Panc1 (cell line): ENCODE measurements around the gene SIL1. TPM values are rescaled to one million over a fixed set of nuclear protein-coding genes. Genes with fewer than 3 reads are reported as not detected.

ENCODE experiments used
- ATAC-seq: fragments of 200-7000 bp; cut with Tn5 transposase; 2 replicates; pipeline ENCODE4 v1.9.1; 2020; ENCODE audit warnings: mild to moderate bottlenecking, moderate library complexity
- BruUV-seq: library from RNA; stranded (reverse); fragments of 400-500 nt; replicated peaks from 2 replicates; lab custom pipeline; 2021; lab: Mats Ljungman, UMichigan
- CTCF ChIA-PET: fragments of 300-600 bp; sonication (Branson Sonifier 250); formaldehyde crosslinking; loops from one replicate; lab custom pipeline; 2022; ENCODE audit warnings: antibody characterized with exemption; lab: Charles Lee
- POLR2A ChIA-PET: fragments of 300-600 bp; sonication (Branson Sonifier 250); formaldehyde crosslinking; loops from one replicate; lab custom pipeline; 2022; ENCODE audit warnings: antibody characterized with exemption; lab: Charles Lee
- DNase-seq: peaks from one replicate; pipeline ENCODE4 v3.0.0-alpha.2; 2010; ENCODE audit warnings: low read depth, low spot score
- H3K27ac ChIP-seq: 2 replicates; pipeline ENCODE4 v1.5.1; 2011; ENCODE audit warnings: mild to moderate bottlenecking, low read length, inconsistent platforms
- H3K27me3 ChIP-seq: fragments of 200-500 bp; sonication (Bioruptor generic); 2 replicates; pipeline ENCODE4 v1.6.0; 2014; ENCODE audit warnings: low read length, inconsistent platforms; ENCODE audit not compliant: control insufficient read depth, insufficient read depth
- H3K36me3 ChIP-seq: fragments of 200-500 bp; sonication (Bioruptor generic); 2 replicates; pipeline ENCODE4 v1.5.1; 2014; ENCODE audit warnings: inconsistent platforms, mild to moderate bottlenecking, low read length, moderate library complexity; ENCODE audit not compliant: control insufficient read depth, insufficient read depth
- H3K4me1 ChIP-seq: 2 replicates; pipeline ENCODE4 v1.5.1; 2011; ENCODE audit warnings: inconsistent platforms, mild to moderate bottlenecking, low read length, moderate library complexity; ENCODE audit not compliant: control insufficient read depth, insufficient read depth
- H3K4me3 ChIP-seq, 2 experiments: 2 replicates each; pipeline ENCODE4 v1.5.1; 2011 to 2012; ENCODE audit warnings: low read depth in 2 of 2, low read length in 2 of 2, mild to moderate bottlenecking in 2 of 2, inconsistent platforms in 1 of 2, moderate library complexity in 1 of 2
- H3K9me3 ChIP-seq: fragments of 200-500 bp; sonication (Bioruptor generic); 2 replicates; pipeline ENCODE4 v1.5.1; 2014; ENCODE audit warnings: low read depth, mild to moderate bottlenecking, inconsistent platforms, low read length, moderate library complexity; ENCODE audit not compliant: control insufficient read depth, insufficient read depth
- POLR2AphosphoS5 ChIP-seq: IDR thresholded peaks from 2 replicates; pipeline ENCODE4 v1.6.1; 2012; ENCODE audit warnings: mild to moderate bottlenecking, low read depth, low read length, moderate library complexity
- REST ChIP-seq, 2 experiments: IDR thresholded peaks; 2 replicates each; pipeline ENCODE4 v1.6.1; 2011 to 2012; ENCODE audit warnings: low read depth in 2 of 2, control low read depth in 1 of 2, low read length in 1 of 2, mild to moderate bottlenecking in 1 of 2, moderate library complexity in 1 of 2; ENCODE audit not compliant: insufficient read depth in 1 of 2
- SIN3A ChIP-seq: IDR thresholded peaks from 2 replicates; pipeline ENCODE4 v1.6.1; 2012; ENCODE audit warnings: low read depth, mild to moderate bottlenecking, low read length, moderate library complexity, borderline replicate concordance; ENCODE audit not compliant: insufficient read depth
- TCF7L2 ChIP-seq: IDR thresholded peaks from 2 replicates; pipeline ENCODE4 v1.6.1; 2011; ENCODE audit warnings: mild to moderate bottlenecking, low read depth, low read length, inconsistent platforms
- in situ Hi-C: cut with HindIII; loops from 2 replicates; pipeline ENCODE4 v1.10.0; 2016; ENCODE audit warnings: low sequenced_read_pairs, low pct_unique_long_range_greater_than_20kb
- intact Hi-C: fragments of 100-400 bp; cut with micrococcal nuclease; formaldehyde crosslinking; loops from one replicate; pipeline ENCODE4 v1.10.0; 2022; ENCODE audit not compliant: unreplicated experiment
- total RNA-seq: library from RNA; stranded (reverse); gene quantifications from one replicate; pipeline ENCODE4 v1.2.1, GENCODE V29; 2021; ENCODE audit not compliant: unreplicated experiment
- TF ChIP-seq, protein P1 (sequence below): fragments of 450-650 bp; IDR thresholded peaks from 2 replicates; pipeline ENCODE4 v1.5.1; 2017; ENCODE audit warnings: mild to moderate bottlenecking

SIL1 gene
- total RNA-seq, 1 experiment from 2014 or later, result 35.4 TPM

DNA sequence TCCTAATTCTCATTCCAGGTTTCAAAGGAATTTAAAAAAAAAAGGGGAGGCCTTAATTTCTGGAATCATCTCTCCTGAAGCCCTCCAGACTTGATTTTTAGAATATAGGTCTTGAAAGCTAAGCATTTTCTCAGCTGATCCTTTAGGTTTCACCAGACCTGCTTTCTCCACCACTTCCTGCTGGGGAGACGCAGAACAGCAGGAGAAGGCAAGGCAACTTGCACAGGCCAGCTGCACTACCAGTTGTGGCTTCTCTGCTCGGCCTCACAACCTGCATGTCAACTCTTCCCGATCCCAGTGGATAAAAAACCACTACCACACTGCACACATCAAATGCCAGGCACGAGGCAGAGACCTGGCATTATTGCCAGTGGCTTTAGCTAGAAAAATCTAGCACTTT is 119.8 kb downstream of the SIL1 start:
- no peak overlapping the region for H3K27ac ChIP-seq
- in situ Hi-C loops (no loop called here), intact Hi-C loops (no loop called here)
- ChIA-PET POLR2A (no interaction called here), CTCF (no interaction called here)
- no peak overlapping the region for H3K4me3 ChIP-seq
- no peaks in the 10 kb centered on the region for H3K4me1 ChIP-seq
- ATAC-seq (no peak), DNase-seq (no peak)
- no peaks in the 10 kb centered on the region for H3K27me3 ChIP-seq
- TF ChIP-seq, protein P1, sequence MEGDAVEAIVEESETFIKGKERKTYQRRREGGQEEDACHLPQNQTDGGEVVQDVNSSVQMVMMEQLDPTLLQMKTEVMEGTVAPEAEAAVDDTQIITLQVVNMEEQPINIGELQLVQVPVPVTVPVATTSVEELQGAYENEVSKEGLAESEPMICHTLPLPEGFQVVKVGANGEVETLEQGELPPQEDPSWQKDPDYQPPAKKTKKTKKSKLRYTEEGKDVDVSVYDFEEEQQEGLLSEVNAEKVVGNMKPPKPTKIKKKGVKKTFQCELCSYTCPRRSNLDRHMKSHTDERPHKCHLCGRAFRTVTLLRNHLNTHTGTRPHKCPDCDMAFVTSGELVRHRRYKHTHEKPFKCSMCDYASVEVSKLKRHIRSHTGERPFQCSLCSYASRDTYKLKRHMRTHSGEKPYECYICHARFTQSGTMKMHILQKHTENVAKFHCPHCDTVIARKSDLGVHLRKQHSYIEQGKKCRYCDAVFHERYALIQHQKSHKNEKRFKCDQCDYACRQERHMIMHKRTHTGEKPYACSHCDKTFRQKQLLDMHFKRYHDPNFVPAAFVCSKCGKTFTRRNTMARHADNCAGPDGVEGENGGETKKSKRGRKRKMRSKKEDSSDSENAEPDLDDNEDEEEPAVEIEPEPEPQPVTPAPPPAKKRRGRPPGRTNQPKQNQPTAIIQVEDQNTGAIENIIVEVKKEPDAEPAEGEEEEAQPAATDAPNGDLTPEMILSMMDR, result no peak
- H3K9me3 ChIP-seq, result no peaks in the 10 kb centered on the region
- BruUV-seq, result no TSS peak
- no peaks in the 10 kb centered on the region for H3K36me3 ChIP-seq

DNA sequence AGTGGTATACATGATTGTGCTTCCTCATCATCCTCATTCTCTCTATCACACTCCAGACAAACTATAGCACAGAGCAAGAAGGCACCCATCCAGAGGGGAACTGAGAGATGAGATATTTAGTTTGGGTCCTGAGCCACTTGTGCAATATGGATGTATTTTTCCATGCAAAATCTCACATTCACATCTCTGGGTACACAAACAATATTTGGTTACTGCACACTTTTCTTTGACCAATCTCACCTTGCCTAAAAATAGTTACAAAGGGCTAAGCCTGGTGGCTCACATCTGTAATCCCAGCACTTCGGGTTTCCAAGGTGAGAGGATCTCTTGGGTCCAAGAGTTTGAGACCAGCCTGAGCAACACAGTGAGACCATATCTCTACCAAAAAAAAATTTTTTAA is 120.3 kb downstream of the SIL1 start:
- no peak for DNase-seq
- CTCF ChIA-PET, result no interaction called here
- no peak overlapping the region for H3K27ac ChIP-seq
- H3K4me1 ChIP-seq, result no peaks in the 10 kb centered on the region
- TF ChIP-seq POLR2AphosphoS5 (no peak), SIN3A (no peak), TCF7L2 (no peak), REST (IDR thresholded peaks at IDR 0.05; ENCODE audit: insufficient read depth in 1 of 2, low read depth in 2 of 2, low read length in 1 of 2) (no peak)
- TF ChIP-seq, protein P1, result no peak
- no peak overlapping the region for H3K4me3 ChIP-seq
- POLR2A ChIA-PET, result no interaction called here
- no peaks in the 10 kb centered on the region for H3K9me3 ChIP-seq
- no peaks in the 10 kb centered on the region for H3K27me3 ChIP-seq
- H3K36me3 ChIP-seq, result no peaks in the 10 kb centered on the region
- BruUV-seq, result no TSS peak
- no peak for ATAC-seq
- in situ Hi-C loops (no loop called here), intact Hi-C loops (no loop called here)

- no peaks in the 10 kb centered on the region for H3K36me3 ChIP-seq
- ATAC-seq, result no peak
- no peak overlapping the region for H3K4me3 ChIP-seq
- POLR2A ChIA-PET, result no interaction called here
- CTCF ChIA-PET, result interaction anchor here (0.5 kb wide), 1 partner anchor 483 kb away, joined by 3 read pairs; no protein-coding TSS in a partner anchor
- no peak overlapping the region for H3K27ac ChIP-seq
- no peaks in the 10 kb centered on the region for H3K27me3 ChIP-seq
- H3K9me3 ChIP-seq, result no peaks in the 10 kb centered on the region
- in situ Hi-C loops (no loop called here), intact Hi-C loops (no loop called here)
- no peak for DNase-seq
- no TSS peak for BruUV-seq
- no peak for TF ChIP-seq REST (IDR thresholded peaks at IDR 0.05; ENCODE audit: insufficient read depth in 1 of 2, low read depth in 2 of 2, low read length in 1 of 2)
- TF ChIP-seq TCF7L2, result no peak
- no peak for TF ChIP-seq POLR2AphosphoS5
- TF ChIP-seq, protein P1, result no peak
- no peak for TF ChIP-seq SIN3A
- no peaks in the 10 kb centered on the region for H3K4me1 ChIP-seq
These were observed 122.1 kb downstream of the SIL1 start for GRCh38 chr5:139076111-139076510.
